Activated T-helper 2 cell treated with anti-CD3 and anti-CD28 coated beads, Interferon-gamma antibody, Interleukin-2, Interleukin-4, amounts not matched to agents 10 μg/mL and 5 μg/mL and 100 μg/mL, durations not matched to agents 14 hours and 24 hours and 36 hours (primary cell): ENCODE measurements around the gene UBE2O. TPM values are rescaled to one million over a fixed set of nuclear protein-coding genes. Genes with fewer than 3 reads are reported as not detected.
A peak's percentile ranks its signal among the peaks of the same experiment; 100 is the strongest.

Experiments used
- DNase-seq: peaks from one replicate; pipeline ENCODE4 v3.0.0; 2021; ENCODE audit warnings: low spot score
- H3K27ac Mint-ChIP-seq: one replicate; pipeline ENCODE4 v1.8.0; 2021; ENCODE audit warnings: mixed read lengths
- H3K27me3 Mint-ChIP-seq: one replicate; pipeline ENCODE4 v1.8.0; 2021; ENCODE audit warnings: low read depth, mixed read lengths
- H3K36me3 Mint-ChIP-seq: one replicate; pipeline ENCODE4 v1.8.0; 2021; ENCODE audit warnings: low read depth, mixed read lengths
- H3K4me1 Mint-ChIP-seq: one replicate; pipeline ENCODE4 v1.8.0; 2021; ENCODE audit warnings: low read depth, mixed read lengths
- H3K4me3 Mint-ChIP-seq: one replicate; pipeline ENCODE4 v1.8.0; 2021; ENCODE audit warnings: low read depth, mild to moderate bottlenecking, moderate library complexity, mixed read lengths
- H3K9me3 Mint-ChIP-seq: one replicate; pipeline ENCODE4 v1.8.0; 2021; ENCODE audit warnings: mixed read lengths
- intact Hi-C: fragments of 100-400 bp; cut with micrococcal nuclease; formaldehyde crosslinking; loops from one replicate; pipeline ENCODE4 v1.15.1; 2023
- total RNA-seq: library from RNA; stranded (reverse); gene quantifications from 2 replicates; pipeline ENCODE4 v1.2.3, GENCODE V29; 2022

Gene UBE2O
- total RNA-seq, 1 donor from 2014 or later: 46.0 TPM

DNA sequence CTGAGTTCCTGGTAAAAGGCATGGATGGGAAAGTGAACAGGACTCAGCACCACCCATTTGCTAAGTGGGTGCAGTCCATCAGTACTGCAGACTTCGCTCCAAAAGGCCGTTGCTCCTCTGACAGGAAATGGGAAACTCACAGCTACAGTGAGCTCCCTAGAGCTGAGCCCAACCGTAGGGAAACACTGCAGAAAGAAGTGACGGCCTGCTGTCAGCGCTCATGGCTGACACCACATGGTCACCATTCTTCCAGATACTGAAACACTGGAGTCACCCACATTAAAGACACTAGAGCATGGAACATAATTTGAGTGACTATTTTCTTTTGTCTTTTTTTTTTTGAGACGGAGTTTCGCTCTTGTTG is 31.9 kb downstream of the UBE2O start:
- Mint-ChIP-seq H3K4me1 (peaks cover 1% of the 10 kb centered on the region), H3K9me3 (no peaks in the 10 kb centered on the region), H3K36me3 (peaks cover 3% of the 10 kb centered on the region), H3K27me3 (no peaks in the 10 kb centered on the region), H3K27ac (no peak overlapping the region), H3K4me3 (no peak overlapping the region)
- DNase-seq: no peak
- intact Hi-C loops: no loop called here

- no peak overlapping the region for H3K27ac Mint-ChIP-seq
- H3K36me3 Mint-ChIP-seq: peaks cover 3% of the 10 kb centered on the region
- peaks cover 1% of the 10 kb centered on the region for H3K4me1 Mint-ChIP-seq
- no peak for DNase-seq
- H3K9me3 Mint-ChIP-seq: no peaks in the 10 kb centered on the region
- intact Hi-C loops: no loop called here
- no peaks in the 10 kb centered on the region for H3K27me3 Mint-ChIP-seq
- H3K4me3 Mint-ChIP-seq: no peak overlapping the region
Measured at GRCh38 chr17:76420356-76421043, 32.5 kb downstream of the UBE2O start.

GRCh38 chr17:76419576-76420260 is 33.2 kb downstream of the UBE2O start:
- Mint-ChIP-seq H3K36me3 (peaks cover 3% of the 10 kb centered on the region), H3K27me3 (no peaks in the 10 kb centered on the region), H3K9me3 (no peaks in the 10 kb centered on the region), H3K4me3 (no peak overlapping the region), H3K4me1 (peaks cover 1% of the 10 kb centered on the region), H3K27ac (no peak overlapping the region)
- intact Hi-C loops: no loop called here
- no peak for DNase-seq

GRCh38 chr17:76417499-76418143 is 35.3 kb downstream of the UBE2O start:
- intact Hi-C loops: no loop called here
- H3K4me1 Mint-ChIP-seq: peaks cover 1% of the 10 kb centered on the region
- no peak overlapping the region for H3K4me3 Mint-ChIP-seq
- no peaks in the 10 kb centered on the region for H3K9me3 Mint-ChIP-seq
- no peak overlapping the region for H3K27ac Mint-ChIP-seq
- H3K36me3 Mint-ChIP-seq: peaks cover 3% of the 10 kb centered on the region
- no peak for DNase-seq
- no peaks in the 10 kb centered on the region for H3K27me3 Mint-ChIP-seq

DNA sequence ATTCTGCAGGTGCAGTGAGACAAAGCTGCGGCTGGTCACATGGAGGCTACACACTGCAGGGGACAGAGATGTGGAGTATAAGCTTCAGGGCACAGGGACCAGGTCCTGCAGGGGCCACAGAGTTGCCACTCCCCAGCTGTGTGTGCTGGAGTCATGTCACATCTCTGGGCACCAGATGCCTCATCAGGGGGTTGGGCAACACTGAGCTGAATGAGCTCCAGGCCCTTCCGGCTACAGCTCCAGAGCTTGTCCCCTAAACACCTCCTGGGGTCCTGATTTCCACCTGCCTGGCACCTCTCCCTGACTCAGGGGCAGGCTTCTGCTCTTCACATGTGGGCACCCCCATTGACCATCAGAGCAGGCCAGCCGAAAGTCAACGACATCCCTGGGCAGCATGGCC is 36.1 kb downstream of the UBE2O start:
- no peaks in the 10 kb centered on the region for H3K9me3 Mint-ChIP-seq
- peaks cover 3% of the 10 kb centered on the region for H3K36me3 Mint-ChIP-seq
- DNase-seq: no peak
- H3K27me3 Mint-ChIP-seq: no peaks in the 10 kb centered on the region
- H3K27ac Mint-ChIP-seq: no peak overlapping the region
- H3K4me1 Mint-ChIP-seq: peaks cover 1% of the 10 kb centered on the region
- intact Hi-C loops: no loop called here
- H3K4me3 Mint-ChIP-seq: no peak overlapping the region

DNA sequence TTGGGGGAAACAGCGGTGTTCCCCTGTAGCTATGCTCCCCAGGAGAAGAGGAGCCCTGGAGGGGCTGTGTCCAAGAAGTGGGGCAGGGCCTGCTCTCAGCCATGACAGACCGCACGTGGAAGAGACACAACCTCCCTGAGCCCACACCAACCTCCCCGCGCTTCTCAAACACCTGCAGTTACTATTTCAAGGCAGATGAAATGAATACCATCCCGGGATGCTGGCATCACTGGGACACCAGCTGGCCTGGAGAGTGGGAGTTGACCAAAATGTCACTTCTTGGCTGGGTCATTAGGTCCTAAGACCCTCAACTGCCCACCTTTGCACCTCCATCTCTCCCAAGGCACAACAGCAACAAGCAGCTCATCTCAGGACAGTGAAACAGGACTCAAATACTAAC is 36.5 kb downstream of the UBE2O start:
- DNase-seq: no peak
- no peaks in the 10 kb centered on the region for H3K9me3 Mint-ChIP-seq
- no peak overlapping the region for H3K4me3 Mint-ChIP-seq
- H3K4me1 Mint-ChIP-seq: peaks cover 1% of the 10 kb centered on the region
- intact Hi-C loops: no loop called here
- no peak overlapping the region for H3K27ac Mint-ChIP-seq
- H3K27me3 Mint-ChIP-seq: no peaks in the 10 kb centered on the region
- peaks cover 3% of the 10 kb centered on the region for H3K36me3 Mint-ChIP-seq

DNA sequence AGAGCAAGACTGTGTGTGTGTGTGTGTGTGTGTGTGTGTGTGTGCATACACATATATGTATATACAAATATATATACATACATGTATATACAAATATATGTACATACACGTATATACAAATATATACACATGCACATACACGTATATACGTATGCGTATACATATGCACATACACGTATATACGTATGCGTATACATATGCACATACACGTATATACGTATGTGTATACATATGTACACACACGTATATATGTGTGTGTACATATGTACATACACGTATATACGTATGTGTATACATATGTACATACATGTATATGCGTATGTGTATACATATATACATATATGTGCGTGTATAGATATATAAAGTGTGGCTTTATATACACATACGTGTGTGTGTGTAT is 37.2 kb downstream of the UBE2O start:
- no peak overlapping the region for H3K27ac Mint-ChIP-seq
- intact Hi-C loops: no loop called here
- peaks cover 3% of the 10 kb centered on the region for H3K36me3 Mint-ChIP-seq
- no peak for DNase-seq
- H3K9me3 Mint-ChIP-seq: no peaks in the 10 kb centered on the region
- peaks cover 1% of the 10 kb centered on the region for H3K4me1 Mint-ChIP-seq
- no peak overlapping the region for H3K4me3 Mint-ChIP-seq
- H3K27me3 Mint-ChIP-seq: no peaks in the 10 kb centered on the region

DNA sequence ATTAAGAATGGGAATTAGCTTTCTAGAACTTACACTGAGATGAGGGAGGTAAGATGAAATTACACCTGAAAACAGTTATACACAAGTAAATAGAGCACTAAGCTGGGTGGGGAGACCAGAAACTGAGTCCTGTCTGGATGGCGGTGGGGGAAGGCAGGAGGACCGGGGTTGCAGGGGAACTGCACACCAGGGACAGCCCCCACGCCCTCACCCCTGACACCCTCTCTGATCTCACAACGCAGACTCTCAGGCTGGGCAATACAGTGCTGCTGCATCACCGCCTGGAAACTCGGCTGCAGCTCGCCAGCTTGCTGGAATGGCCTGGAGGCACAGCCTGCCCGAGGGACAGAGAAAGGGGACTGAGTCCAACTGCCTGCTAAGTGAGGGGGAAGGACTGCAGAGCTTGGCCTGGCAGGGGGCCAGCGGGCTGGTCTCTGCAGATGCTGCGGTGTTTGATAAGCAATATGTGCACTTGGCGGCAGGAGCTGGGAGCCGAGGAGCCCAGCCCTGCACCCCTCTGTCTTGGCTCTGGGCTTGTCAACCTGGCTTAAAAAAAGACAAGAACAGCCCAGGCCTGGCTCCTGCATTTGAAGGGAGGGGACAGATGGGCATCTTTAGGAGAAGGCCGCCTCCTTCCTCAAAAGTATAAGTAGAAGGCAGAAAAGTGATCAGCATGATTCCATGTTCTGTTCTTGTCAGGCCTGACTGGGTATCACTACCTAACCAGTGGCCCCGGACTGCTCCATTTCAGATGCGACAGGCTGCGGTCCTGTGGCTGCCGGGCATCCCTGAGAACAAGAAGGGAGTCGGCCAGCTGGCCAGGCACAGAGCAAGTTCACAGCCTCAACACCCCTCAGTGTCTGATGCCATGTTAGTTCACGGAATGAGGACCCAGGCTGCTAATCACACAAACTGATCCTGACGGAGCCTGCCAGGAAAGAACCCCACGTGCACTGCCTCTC is 38.3 kb downstream of the UBE2O start:
- no peaks in the 10 kb centered on the region for H3K9me3 Mint-ChIP-seq
- H3K4me1 Mint-ChIP-seq: peaks cover 3% of the 10 kb centered on the region
- H3K27me3 Mint-ChIP-seq: no peaks in the 10 kb centered on the region
- intact Hi-C loops: no loop called here
- DNase-seq: no peak
- H3K36me3 Mint-ChIP-seq: peaks cover 3% of the 10 kb centered on the region
- no peak overlapping the region for H3K4me3 Mint-ChIP-seq
- no peak overlapping the region for H3K27ac Mint-ChIP-seq

- DNase-seq: no peak
- Mint-ChIP-seq H3K27me3 (no peaks in the 10 kb centered on the region), H3K4me1 (peaks cover 6% of the 10 kb centered on the region), H3K9me3 (no peaks in the 10 kb centered on the region), H3K4me3 (no peak overlapping the region), H3K27ac (no peak overlapping the region), H3K36me3 (no peaks in the 10 kb centered on the region)
- intact Hi-C loops: no loop called here
Measured at GRCh38 chr17:76411247-76411646, 41.7 kb downstream of the UBE2O start.

DNA sequence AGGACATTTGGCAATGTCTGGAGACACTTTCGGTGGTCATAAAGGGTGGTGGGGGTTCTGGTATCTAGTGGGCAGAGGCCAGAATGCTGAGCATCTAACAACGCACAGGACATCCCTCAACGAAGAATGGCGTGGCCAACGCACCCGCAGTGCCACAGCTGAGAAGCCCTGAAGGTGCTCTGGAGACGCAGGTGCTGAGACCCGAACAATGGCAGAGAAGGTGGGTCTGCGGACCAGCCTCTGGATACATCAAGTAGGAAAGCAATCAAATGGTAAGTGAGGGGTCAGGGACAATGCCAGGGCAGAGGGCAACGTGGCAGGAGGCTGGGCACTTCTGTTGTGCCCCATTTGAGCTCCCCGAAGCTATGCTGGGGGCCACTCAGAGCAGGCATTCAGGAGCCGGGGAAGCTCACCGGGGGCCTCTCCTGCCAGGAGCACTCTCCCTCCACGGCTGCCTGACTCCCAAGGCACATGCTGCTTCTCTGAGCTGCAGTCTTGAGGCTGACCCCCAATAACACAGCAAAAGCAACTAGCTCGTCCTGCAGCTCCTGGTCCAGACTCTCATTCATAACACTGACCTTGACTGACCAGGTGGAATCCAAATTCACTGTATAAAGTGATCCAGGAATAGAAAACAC is 42.5 kb downstream of the UBE2O start:
- Mint-ChIP-seq H3K36me3 (no peaks in the 10 kb centered on the region), H3K27ac (no peak overlapping the region), H3K9me3 (no peaks in the 10 kb centered on the region)

GRCh38 chr17:76408037-76408849 is 44.7 kb downstream of the UBE2O start:
- intact Hi-C loops: loop anchor here (2.0 to 5.0 kb wide), 2 partner anchors 44 to 99 kb away; partner anchors contain the start of gene UBE2O
- no peak overlapping the region for H3K27ac Mint-ChIP-seq

More for the DNA sequence above, 42.5 kb downstream of the UBE2O start:
- H3K4me3 Mint-ChIP-seq: no peak overlapping the region
- no peaks in the 10 kb centered on the region for H3K27me3 Mint-ChIP-seq
- intact Hi-C loops: no loop called here
- DNase-seq: no peak
- H3K4me1 Mint-ChIP-seq: peaks cover 6% of the 10 kb centered on the region

More at GRCh38 chr17:76408037-76408849, 44.7 kb downstream of the UBE2O start:
- Mint-ChIP-seq H3K9me3 (no peaks in the 10 kb centered on the region), H3K4me3 (no peak overlapping the region), H3K4me1 (peaks cover 6% of the 10 kb centered on the region), H3K36me3 (peaks cover 14% of the 10 kb centered on the region), H3K27me3 (no peaks in the 10 kb centered on the region)
- DNase-seq: peak; percentile 52
